NT2/D1 (cell line): ENCODE data around the gene OBI1.
"Not testable (repeated sequence)": the region's sequence is repeated elsewhere in the genome, so short reads cannot be mapped to it uniquely, and the experiment has no call there.

ENCODE experiments used
- DNase-seq: peaks from one replicate; pipeline ENCODE4 v3.0.0-alpha.2; 2011; ENCODE audit warnings: low read depth, low spot score
- H3K27me3 ChIP-seq: 2 replicates; pipeline ENCODE4 v1.6.0; 2011; ENCODE audit warnings: mild to moderate bottlenecking; ENCODE audit not compliant: insufficient read length, insufficient read depth
- H3K36me3 ChIP-seq: 2 replicates; pipeline ENCODE4 v1.6.1; 2011; ENCODE audit warnings: mild to moderate bottlenecking, low read length, mixed read lengths; ENCODE audit not compliant: insufficient read depth, insufficient read length
- H3K4me1 ChIP-seq: 2 replicates; pipeline ENCODE4 v1.5.1; 2011; ENCODE audit not compliant: insufficient read depth, insufficient read length
- H3K4me3 ChIP-seq: 2 replicates; pipeline ENCODE4 v1.5.1; 2011; ENCODE audit warnings: low read depth; ENCODE audit not compliant: insufficient read length
- H3K9ac ChIP-seq: 2 replicates; pipeline ENCODE4 v1.6.0; 2011; ENCODE audit warnings: low read depth; ENCODE audit not compliant: insufficient read length
- H3K9me3 ChIP-seq: 2 replicates; pipeline ENCODE4 v1.5.1; 2011; ENCODE audit warnings: mild to moderate bottlenecking, low read length; ENCODE audit not compliant: insufficient read depth
- SUZ12 ChIP-seq: IDR thresholded peaks from 2 replicates; pipeline ENCODE4 v1.6.1; 2011; ENCODE audit not compliant: insufficient read length, insufficient read depth; ENCODE audit errors: extremely low read depth
- YY1 ChIP-seq: IDR thresholded peaks from 2 replicates; pipeline ENCODE4 v1.6.1; 2011; ENCODE audit not compliant: insufficient read length, insufficient read depth
- ZNF274 ChIP-seq: IDR thresholded peaks from 2 replicates; pipeline ENCODE4 v1.6.1; 2011; ENCODE audit warnings: mild to moderate bottlenecking, low read depth, low read length

OBI1 gene

DNA sequence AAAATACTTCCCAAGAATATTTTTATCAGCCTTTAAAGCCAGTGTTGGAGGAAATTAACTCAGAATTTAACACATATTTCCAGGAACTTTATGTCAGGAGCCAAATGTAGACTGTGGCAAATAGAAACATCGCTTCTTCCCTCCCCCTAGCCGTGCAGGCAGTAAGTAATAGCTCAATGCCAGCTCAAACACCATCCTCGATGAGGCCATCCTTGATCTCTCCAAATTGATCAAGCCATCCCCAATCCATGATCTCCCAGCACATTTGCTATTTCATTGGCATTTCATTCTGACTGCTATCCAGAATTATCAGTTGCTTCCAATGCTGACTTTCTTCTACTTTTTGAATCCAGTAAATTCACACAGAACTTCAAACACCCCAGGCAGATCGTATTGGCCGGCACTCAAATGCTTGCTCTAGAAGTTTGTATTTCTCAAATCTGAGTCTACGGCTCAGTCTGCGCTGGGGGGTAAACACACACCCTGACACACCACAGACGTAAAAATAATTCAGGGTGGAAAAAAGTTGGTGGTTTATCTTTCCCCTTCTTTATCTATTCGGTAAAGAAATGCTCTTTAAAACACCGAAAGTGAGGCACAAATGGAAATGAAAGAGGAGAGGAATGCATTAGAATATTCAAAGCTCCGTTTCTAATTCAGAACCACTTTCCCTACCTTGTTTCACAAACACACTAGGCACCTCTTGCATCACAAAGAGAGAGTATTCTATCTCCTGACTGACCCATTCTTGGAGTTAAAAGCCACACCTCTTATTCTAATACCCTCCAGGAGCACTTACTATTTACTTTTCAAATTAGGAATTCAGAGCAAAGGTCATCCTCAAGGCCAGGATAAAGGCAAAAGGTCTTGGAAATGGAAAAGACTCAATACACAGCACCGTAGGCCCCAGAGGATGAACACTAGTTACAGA lies 991 bp downstream of the OBI1 start:
- peak; percentile 51 for DNase-seq
- Histone ChIP-seq H3K4me3 (no peak overlapping the region), H3K27me3 (no peaks in the 10 kb centered on the region)

DNA sequence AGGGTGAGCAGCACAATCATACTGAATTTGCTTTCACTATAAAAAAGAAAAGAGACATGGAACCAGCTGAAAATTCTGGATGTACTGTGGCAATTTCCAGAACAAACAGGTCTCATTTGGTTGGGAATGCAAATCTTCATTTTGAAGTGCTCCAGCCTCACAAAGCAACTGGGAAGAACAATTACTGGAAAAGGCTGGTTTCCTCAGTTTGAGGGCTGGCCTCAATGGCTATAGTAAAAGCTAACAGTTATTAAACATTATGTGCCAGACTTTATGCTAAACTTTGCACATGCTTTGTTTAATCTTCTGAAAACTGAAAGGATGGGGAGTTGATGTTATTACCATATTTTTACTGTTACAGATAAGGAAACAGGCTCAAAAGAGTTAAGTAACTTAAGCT lies 3.0 kb downstream of the OBI1 start:
- no peak for TF ChIP-seq ZNF274
- DNase-seq, result no peak
- no peaks in the 10 kb centered on the region for H3K4me1 ChIP-seq

More for the DNA sequence above, 991 bp downstream of the OBI1 start:
- Histone ChIP-seq H3K4me1 (no peaks in the 10 kb centered on the region), H3K9me3 (peaks cover 30% of the 10 kb centered on the region; the same call in 1 of the 2 replicates), H3K9ac (no peak overlapping the region), H3K36me3 (no peaks in the 10 kb centered on the region)
- TF ChIP-seq ZNF274, result no peak

DNA sequence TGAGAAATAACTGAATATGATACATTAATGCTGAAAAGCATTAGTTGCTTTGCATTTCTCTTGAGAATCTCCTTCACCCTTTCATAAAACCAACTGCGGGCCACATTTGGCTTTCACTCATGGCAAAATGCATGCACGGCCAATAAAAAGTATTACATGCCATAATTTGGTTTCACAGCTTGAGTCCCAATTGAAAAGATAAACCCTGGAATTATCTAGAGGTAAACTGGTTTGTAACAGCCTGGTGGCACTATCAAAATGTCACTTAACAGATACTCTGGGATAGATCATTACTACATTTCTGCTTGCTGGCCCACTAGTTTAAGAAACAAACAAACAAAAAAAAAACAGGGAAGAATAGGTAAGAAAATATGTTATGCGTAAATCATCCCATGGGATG lies 3.9 kb downstream of the OBI1 start:
- Histone ChIP-seq H3K36me3 (no peaks in the 10 kb centered on the region), H3K4me1 (no peaks in the 10 kb centered on the region), H3K9ac (no peak overlapping the region), H3K9me3 (peaks cover 30% of the 10 kb centered on the region; the same call in 1 of the 2 replicates), H3K27me3 (no peaks in the 10 kb centered on the region), H3K4me3 (no peak overlapping the region)
- TF ChIP-seq ZNF274 (no peak), YY1 (no peak), SUZ12 (no peak)
- DNase-seq, result no peak

More for the DNA sequence above, 3.0 kb downstream of the OBI1 start:
- no peak overlapping the region for H3K9ac ChIP-seq
- peaks cover 30% of the 10 kb centered on the region; the same call in 1 of the 2 replicates for H3K9me3 ChIP-seq
- H3K36me3 ChIP-seq, result no peaks in the 10 kb centered on the region
- no peak overlapping the region for H3K4me3 ChIP-seq
- H3K27me3 ChIP-seq, result no peaks in the 10 kb centered on the region

DNA sequence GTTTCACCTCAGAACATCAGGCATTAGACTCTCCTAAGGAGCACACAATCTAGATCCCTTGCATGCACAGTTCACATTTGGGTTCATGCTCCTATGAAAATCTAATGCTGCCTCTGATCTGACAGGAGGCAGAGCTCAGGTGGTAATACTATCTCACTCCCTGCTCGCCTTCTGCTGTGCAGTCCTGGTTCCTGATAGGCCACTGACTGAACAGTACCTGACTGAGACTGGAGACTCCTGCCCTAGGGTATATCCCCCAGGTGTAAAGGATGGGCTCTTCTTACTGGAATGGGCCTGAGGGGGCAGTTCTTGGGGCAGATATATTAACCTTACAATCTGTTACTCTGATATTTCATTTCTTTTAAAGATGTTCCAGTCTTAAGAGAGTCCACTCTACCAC lies 6.3 kb downstream of the OBI1 start:
- H3K27me3 ChIP-seq, result no peaks in the 10 kb centered on the region
- H3K4me1 ChIP-seq, result no peaks in the 10 kb centered on the region
- TF ChIP-seq SUZ12 (no peak), ZNF274 (no peak), YY1 (no peak)
- H3K9ac ChIP-seq, result no peak overlapping the region
- no peaks in the 10 kb centered on the region for H3K36me3 ChIP-seq
- H3K9me3 ChIP-seq, result peaks cover 6% of the 10 kb centered on the region; the same call in 1 of the 2 replicates
- DNase-seq, result no peak
- no peak overlapping the region for H3K4me3 ChIP-seq

DNA sequence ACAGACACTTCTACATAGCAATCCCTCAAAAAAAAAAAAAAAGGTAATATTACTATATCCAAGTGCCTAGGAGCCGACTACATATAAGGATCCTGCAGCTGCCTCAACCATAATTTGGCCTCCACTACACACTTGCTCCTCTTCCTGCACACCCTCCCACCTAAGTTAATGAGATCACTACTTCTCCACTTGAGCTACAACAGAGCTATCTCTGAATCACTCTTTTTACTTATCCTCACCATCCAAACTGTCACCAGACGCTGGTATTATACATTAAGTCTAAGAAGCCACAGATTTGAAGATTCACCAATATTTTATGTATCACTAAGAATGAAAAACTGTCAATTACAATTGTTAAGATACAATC lies 8.3 kb downstream of the OBI1 start:
- H3K9me3 ChIP-seq, result no peaks in the 10 kb centered on the region
- no peaks in the 10 kb centered on the region for H3K27me3 ChIP-seq
- no peak overlapping the region for H3K9ac ChIP-seq
- TF ChIP-seq SUZ12, result no peak
- no peak for TF ChIP-seq ZNF274
- no peak for TF ChIP-seq YY1
- H3K4me3 ChIP-seq, result no peak overlapping the region
- no peak for DNase-seq
- no peaks in the 10 kb centered on the region for H3K36me3 ChIP-seq
- H3K4me1 ChIP-seq, result no peaks in the 10 kb centered on the region

DNA sequence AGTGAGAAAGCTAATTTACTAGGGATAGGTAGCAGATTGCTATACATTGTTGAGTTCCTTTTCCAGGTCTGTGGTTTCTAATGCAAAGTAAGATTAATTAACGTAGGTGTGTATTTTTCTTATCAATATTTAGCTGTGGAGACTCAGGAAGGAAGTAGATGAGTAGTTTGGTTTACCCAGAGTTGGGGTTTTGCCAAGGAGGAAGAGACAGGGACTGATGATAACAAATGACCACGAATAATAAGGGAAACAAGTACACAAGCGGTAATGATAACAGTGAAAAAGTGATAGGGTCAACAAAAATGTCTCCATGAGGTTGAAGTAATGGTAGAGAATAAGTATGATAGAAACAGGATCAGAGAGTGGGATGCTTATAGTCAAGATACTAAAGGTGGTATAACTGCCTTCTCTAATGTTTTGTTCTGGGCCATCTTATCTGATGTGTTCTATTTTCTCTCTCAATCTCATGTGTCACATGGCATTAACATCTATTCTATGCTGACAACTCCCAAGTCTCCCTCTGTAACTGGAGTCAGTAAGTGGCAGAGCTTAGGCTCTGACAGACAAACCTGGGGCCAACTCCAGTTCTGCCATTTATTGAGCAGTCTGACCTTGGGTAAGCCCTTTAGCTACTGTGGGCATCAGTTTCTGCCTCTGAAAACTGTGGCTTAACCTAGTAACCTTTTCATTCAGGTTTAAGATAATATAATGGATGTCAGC lies 8.8 kb downstream of the OBI1 start:
- Histone ChIP-seq H3K4me3 (no peak overlapping the region), H3K9me3 (no peaks in the 10 kb centered on the region), H3K27me3 (no peaks in the 10 kb centered on the region), H3K9ac (no peak overlapping the region), H3K4me1 (no peaks in the 10 kb centered on the region), H3K36me3 (no peaks in the 10 kb centered on the region)
- no peak for DNase-seq
- no peak for TF ChIP-seq ZNF274
- no peak for TF ChIP-seq YY1
- TF ChIP-seq SUZ12, result no peak

DNA sequence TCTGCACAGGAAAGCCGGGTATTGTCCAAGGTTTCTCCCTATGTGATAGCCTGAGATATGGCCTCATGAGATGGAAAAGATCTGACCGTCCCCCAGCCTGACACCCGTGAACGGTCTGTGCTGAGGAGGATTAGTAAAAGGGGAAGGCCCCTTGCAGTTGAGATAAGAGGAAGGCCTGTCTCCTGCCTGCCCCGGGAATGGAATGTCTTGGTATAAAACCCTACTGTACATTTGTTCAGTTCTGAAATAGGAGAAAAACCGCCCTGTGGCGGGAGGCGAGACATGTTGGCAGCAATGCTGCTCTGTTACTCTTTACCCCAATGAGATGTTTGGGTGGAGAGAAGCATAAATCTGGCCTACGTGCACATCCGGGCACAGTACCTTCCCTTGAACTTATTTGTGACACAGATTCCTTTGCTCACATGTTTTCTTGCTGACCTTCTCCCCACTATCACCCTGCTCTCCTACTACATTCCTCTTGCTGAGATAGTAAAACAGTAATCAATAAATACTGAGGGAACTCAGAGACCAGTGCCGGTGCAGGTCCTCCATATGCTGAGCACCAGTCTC lies 11.8 kb downstream of the OBI1 start:
- H3K4me1 ChIP-seq, H3K9ac ChIP-seq, H3K27me3 ChIP-seq: not testable (repeated sequence)

More for the DNA sequence above, 11.8 kb downstream of the OBI1 start:
- H3K9me3 ChIP-seq, DNase-seq, H3K4me3 ChIP-seq, H3K36me3 ChIP-seq: not testable (repeated sequence)
